DMS 273 (cell line): ENCODE data around the gene KRTAP10-2.
A peak's percentile ranks its signal among the peaks of the same experiment; 100 is the strongest.

Source experiments
- DNase-seq: peaks from one replicate; lab custom pipeline; 2025; ENCODE audit not compliant: unreplicated experiment; lab: John Stamatoyannopoulos, UW

The KRTAP10-2 gene

GRCh38 chr21:44527156-44527982 lies 23.9 kb downstream of the KRTAP10-2 start:
- DNase-seq, result no peak

GRCh38 chr21:44526096-44526997 lies 25.0 kb downstream of the KRTAP10-2 start:
- DNase-seq, result no peak

- no peak for DNase-seq
Observed at GRCh38 chr21:44525391-44526095, 25.8 kb downstream of the KRTAP10-2 start.

- no peak for DNase-seq
Observed at GRCh38 chr21:44524414-44525371, 26.6 kb downstream of the KRTAP10-2 start.

- DNase-seq, result no peak
Observed at GRCh38 chr21:44523567-44524413, 27.5 kb downstream of the KRTAP10-2 start.

GRCh38 chr21:44522753-44523204 lies 28.5 kb downstream of the KRTAP10-2 start:
- DNase-seq, result no peak

- DNase-seq, result no peak
Observed at GRCh38 chr21:44521928-44522752, 29.2 kb downstream of the KRTAP10-2 start.

- DNase-seq, result no peak
Observed at GRCh38 chr21:44521301-44521927, 29.9 kb downstream of the KRTAP10-2 start.

GRCh38 chr21:44520326-44521300 lies 30.7 kb downstream of the KRTAP10-2 start:
- DNase-seq, result no peak

- no peak for DNase-seq
Observed at GRCh38 chr21:44519346-44520325, 31.7 kb downstream of the KRTAP10-2 start.

- no peak for DNase-seq
Observed at GRCh38 chr21:44518686-44519085, 32.6 kb downstream of the KRTAP10-2 start.

- DNase-seq, result peak; percentile 37
Observed at GRCh38 chr21:44517175-44517899, 34.0 kb downstream of the KRTAP10-2 start.

GRCh38 chr21:44516828-44517174 lies 34.5 kb downstream of the KRTAP10-2 start:
- DNase-seq, result no peak

GRCh38 chr21:44516342-44516741 lies 35.0 kb downstream of the KRTAP10-2 start:
- DNase-seq, result no peak
